Testis (tissue), 2 donors: ENCODE data around the gene DPP6.

Experiments used
- POLR2A ChIP-seq: fragments of 450-650 bp; IDR thresholded peaks from one replicate; pipeline ENCODE4 v1.6.1; 2017; ENCODE audit warnings: antibody characterized with exemption, mild to moderate bottlenecking, moderate library complexity
- TF ChIP-seq, protein P1 (sequence below), 3 experiments: fragments of 450-650 bp in 2 of 3; fragments of 200-600 bp in 1 of 3; sonication (generic) in 1 of 3; IDR thresholded peaks; one replicate each; pipeline ENCODE4 v1.5.1; 2016 to 2019; ENCODE audit warnings: antibody characterized with exemption in 3 of 3, mild to moderate bottlenecking in 2 of 3, moderate library complexity in 1 of 3

DNA sequence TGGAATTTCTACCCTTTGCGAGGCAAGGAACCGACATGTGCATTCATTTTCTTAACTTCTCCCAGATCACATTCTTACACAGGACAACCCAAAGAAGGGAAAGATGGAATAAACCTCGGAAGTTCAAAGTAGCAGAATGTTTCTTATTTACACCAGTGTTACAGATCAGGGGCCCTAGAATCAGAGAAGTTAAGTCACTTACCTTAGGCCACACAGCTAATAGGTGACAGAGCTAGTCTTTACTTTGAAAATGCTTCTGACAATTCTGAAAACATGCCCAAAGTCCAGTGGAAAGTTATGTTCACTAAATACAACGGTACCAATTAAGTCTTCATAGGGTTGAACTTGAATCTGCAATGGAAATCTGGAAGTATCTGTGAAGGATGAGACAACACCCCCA lies 437.7 kb downstream of the DPP6 start:
- no peak for TF ChIP-seq POLR2A
- TF ChIP-seq, protein P1, sequence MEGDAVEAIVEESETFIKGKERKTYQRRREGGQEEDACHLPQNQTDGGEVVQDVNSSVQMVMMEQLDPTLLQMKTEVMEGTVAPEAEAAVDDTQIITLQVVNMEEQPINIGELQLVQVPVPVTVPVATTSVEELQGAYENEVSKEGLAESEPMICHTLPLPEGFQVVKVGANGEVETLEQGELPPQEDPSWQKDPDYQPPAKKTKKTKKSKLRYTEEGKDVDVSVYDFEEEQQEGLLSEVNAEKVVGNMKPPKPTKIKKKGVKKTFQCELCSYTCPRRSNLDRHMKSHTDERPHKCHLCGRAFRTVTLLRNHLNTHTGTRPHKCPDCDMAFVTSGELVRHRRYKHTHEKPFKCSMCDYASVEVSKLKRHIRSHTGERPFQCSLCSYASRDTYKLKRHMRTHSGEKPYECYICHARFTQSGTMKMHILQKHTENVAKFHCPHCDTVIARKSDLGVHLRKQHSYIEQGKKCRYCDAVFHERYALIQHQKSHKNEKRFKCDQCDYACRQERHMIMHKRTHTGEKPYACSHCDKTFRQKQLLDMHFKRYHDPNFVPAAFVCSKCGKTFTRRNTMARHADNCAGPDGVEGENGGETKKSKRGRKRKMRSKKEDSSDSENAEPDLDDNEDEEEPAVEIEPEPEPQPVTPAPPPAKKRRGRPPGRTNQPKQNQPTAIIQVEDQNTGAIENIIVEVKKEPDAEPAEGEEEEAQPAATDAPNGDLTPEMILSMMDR (IDR thresholded peaks at IDR 0.05) = no peak
